Measurements from ENCODE around the gene PARD6B. TPM values are rescaled to one million over a fixed set of nuclear protein-coding genes. Genes with fewer than 3 reads are reported as not detected.
A peak's percentile ranks its signal among the peaks of the same experiment; 100 is the strongest.
"Not testable (repeated sequence)": the region's sequence is repeated elsewhere in the genome, so short reads cannot be mapped to it uniquely, and the experiment has no call there.

Gene PARD6B
- total RNA-seq, 2 experiments from 2014 or later: 4.2 to 4.6 TPM

DNA sequence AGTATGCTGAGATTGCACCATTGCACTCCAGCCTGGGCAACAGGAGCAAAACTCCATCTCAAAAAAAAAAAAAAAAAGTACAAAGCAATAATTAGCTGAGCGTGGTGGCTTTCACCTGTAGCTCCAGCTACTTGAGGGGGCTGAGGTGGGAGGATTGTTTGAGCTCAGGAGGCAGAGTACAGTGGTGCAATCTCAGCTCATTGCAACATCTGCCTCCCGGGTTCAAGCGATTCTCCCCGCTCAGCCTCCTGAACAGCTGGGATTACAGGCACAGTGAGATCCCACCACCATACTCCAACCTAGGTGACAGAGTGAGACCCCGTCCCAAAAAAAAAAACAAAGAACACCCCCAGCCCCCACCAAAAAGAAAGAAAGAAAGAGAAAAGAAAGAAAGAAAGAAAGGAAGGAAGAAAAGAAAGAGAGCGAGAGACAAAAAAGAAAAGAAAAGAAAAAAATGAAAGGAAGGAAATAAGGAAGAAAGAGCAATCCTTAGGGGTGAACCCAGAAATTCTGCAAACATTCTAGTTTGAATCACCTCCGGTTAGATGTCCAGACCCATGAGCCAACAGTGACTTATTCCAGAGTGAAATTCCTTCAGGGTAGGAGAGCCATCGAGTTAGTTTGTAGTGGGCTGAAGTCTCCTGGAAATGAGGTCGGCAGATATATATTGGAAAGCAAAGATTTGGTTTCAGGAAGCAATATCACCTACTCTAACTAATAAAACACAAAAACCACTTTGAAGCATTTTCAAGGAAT is 36.8 kb upstream of the PARD6B start:
- ATAC-seq: no peak

DNA sequence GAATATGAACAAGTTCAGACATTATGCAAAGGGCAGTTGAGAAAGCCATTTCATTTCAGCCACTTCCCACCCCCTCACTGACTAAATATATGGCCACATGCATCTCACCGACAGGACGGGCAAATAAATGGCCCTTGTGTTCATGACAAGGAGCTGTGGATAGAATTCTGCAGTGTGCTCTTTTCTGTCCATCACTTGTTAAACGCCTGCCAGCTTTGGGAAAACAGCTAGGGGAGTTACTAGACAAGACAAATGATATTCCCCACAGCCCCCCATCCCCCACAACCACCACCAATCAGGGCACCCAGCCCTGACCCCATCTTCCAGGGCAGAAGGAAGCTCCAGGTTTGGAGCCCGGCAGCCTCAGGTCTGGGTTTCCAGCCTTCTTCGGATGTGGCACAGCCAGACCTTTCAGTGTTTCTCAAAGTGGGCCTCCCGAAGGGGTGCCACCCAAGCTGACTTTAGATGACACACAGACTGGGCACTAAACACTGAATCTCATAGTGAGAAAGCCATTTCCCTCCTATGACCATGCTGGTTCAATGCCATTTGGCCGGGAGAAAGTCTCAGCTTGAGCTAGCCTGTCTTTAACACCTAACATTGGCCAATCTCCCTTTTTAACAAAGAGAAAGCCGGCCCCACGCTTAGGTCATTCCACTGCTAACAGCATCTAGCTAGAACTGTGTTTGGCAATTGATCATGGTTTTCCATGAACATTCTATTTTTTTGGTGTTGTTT is 36.1 kb upstream of the PARD6B start:
- Mint-ChIP-seq H3K36me3 (no peaks in the 10 kb centered on the region), H3K9me3 (ENCODE audit: low read depth) (no peaks in the 10 kb centered on the region), H3K27me3 (peaks cover 44% of the 10 kb centered on the region), H3K4me1 (peaks cover 4% of the 10 kb centered on the region), H3K27ac (no peak overlapping the region), H3K4me3 (no peak overlapping the region)
- CTCF ChIA-PET: interaction anchor here (1.8 kb wide), 1 partner anchor 55 kb away, joined by 9 read pairs; no protein-coding TSS in a partner anchor
- DNase-seq: no peak
- no peak for ATAC-seq

More for the DNA sequence above, 36.8 kb upstream of the PARD6B start:
- no peak overlapping the region for H3K27ac Mint-ChIP-seq
- no peaks in the 10 kb centered on the region for H3K36me3 Mint-ChIP-seq
- DNase-seq: no peak
- H3K4me3 Mint-ChIP-seq: no peak overlapping the region
- peaks cover 4% of the 10 kb centered on the region for H3K4me1 Mint-ChIP-seq
- H3K9me3 Mint-ChIP-seq (ENCODE audit: low read depth): no peaks in the 10 kb centered on the region
- CTCF ChIA-PET: interaction anchor here (0.6 kb wide), 1 partner anchor 67 kb away, joined by 5 read pairs; no protein-coding TSS in a partner anchor
- peaks cover 49% of the 10 kb centered on the region for H3K27me3 Mint-ChIP-seq

DNA sequence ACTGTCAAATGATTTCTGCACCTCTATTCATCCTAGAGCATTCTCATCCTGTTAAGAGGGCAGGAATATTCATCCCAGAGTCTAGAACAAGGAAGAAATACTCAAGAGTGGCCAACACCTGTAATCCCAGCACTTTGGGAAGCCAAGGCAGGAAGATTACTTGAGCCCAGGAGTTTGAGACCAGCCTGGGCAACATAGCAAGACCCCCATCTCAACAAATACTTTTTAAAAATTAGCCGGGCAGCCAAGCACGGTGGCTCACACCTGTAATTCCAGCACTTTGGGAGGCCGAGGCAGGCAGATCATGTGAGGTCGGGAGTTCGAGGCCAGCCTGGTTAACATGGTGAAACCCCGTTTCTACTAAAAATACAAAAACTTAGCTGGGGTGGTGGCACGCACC is 33.1 kb upstream of the PARD6B start:
- H3K4me1 Mint-ChIP-seq; ATAC-seq; H3K27ac Mint-ChIP-seq; H3K4me3 Mint-ChIP-seq; DNase-seq; H3K36me3 Mint-ChIP-seq; CTCF ChIA-PET; H3K9me3 Mint-ChIP-seq (ENCODE audit: low read depth): not testable (repeated sequence)
- peaks cover 34% of the 10 kb centered on the region for H3K27me3 Mint-ChIP-seq

DNA sequence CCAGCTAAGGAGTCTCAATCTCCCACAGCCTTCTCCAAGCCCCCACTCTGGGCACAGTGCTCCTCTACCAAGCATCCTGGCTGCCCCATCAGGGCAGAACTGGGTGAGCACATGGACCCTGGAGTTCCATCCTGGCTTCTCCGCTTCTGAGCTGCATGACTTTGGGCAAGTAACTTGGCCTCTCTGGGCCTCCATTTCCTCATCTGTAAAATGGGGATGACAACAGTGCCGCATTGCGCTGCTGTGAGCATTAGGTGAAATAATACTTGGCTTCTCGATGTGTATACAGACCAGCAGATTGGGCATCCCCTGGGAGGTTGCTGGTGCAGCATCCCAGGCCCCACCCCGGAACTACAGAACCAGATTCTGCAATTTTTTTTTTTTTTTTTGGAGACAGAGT is 31.7 kb upstream of the PARD6B start:
- Mint-ChIP-seq H3K4me3 (no peak overlapping the region), H3K4me1 (no peaks in the 10 kb centered on the region), H3K27ac (no peak overlapping the region), H3K9me3 (ENCODE audit: low read depth) (no peaks in the 10 kb centered on the region), H3K36me3 (no peaks in the 10 kb centered on the region), H3K27me3 (peaks cover 33% of the 10 kb centered on the region)
- DNase-seq: no peak
- ATAC-seq: no peak
- CTCF ChIA-PET: no interaction called here

DNA sequence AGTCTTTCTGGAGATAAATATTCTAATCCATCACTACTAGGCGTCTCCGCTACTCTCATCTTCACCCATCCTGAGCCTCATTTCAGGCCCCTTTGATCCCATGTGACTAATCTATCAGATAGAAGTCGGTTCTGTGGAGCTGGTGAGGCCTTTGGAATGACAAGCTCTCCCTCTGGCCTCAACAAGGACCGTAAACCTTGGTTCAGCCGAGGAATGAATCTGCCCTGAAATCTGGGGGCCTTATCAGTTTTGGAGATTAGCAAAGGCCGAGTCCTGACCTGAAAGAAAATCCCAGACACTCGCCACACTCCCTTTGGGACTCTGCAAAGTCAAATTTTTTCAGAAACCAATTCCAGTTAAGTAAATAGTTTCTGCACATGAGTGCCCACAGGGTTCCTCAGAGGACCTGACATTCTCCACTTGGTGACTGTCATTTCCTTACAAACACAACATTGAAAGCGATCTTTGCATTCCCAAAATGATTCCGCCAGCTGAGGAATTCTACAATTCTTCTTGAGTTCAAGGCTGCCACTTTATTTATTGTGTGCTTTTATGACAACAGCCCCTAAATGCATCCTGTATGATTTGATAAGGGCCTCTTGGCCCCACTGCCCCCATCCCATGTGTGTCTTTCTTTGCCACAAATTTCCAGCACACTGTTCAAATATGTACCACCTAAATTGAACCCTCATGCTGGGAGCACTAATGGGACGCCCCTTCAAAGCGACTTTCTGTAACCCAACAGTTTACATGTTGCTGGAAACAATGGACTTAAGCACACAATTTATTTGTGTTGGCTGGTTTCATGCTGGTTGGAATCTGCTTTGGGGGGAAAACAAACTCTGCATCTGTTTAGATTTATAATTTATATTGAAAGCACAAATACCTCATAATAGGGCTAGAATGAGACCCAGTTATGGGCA is 30.1 kb upstream of the PARD6B start:
- Mint-ChIP-seq H3K36me3 (no peaks in the 10 kb centered on the region), H3K27me3 (peaks cover 29% of the 10 kb centered on the region), H3K4me1 (peaks cover 3% of the 10 kb centered on the region), H3K27ac (no peak overlapping the region), H3K9me3 (ENCODE audit: low read depth) (no peaks in the 10 kb centered on the region), H3K4me3 (no peak overlapping the region)
- ATAC-seq: no peak
- CTCF ChIA-PET: no interaction called here
- DNase-seq: no peak

DNA sequence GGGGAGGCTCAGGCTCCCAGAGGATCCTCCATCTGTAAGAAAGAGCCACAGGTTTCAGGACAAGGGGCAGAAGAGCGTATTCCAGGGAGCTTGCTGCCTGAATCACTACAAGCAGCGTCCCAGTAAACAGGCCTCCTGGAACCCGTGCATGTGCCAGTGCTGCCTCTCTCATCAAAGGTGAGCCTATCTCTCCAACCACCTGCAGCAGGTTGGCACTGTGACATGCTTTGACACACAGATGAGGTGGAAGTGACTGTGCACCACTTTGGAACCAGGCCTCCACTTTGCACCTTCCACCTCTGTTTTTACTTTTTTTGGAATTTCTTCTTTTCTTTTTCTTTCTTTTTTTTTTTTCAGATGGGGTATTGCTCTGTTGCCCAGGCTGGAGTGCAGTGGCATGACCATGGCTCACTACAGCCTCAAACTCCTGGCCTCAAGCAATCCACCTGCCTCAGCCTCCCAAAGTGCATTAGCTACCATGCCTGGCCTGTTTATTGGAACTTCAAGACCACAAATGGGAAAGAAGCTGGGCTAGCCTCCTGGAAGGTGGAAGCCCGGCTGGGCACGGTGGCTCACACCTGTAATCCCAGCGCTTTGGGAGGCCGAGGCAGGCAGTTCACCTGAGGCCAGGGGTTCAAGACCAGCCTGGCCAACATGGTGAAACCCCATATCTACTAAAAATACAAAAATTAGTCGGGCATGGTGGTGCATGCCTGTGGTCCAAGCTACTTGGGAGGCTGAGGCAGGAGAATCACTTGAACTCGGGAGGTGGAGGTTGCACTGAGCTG is 27.5 kb upstream of the PARD6B start:
- H3K27ac Mint-ChIP-seq; ATAC-seq; CTCF ChIA-PET; DNase-seq; H3K9me3 Mint-ChIP-seq (ENCODE audit: low read depth); H3K4me3 Mint-ChIP-seq; H3K36me3 Mint-ChIP-seq; H3K4me1 Mint-ChIP-seq: not testable (repeated sequence)
- H3K27me3 Mint-ChIP-seq: peaks cover 31% of the 10 kb centered on the region

DNA sequence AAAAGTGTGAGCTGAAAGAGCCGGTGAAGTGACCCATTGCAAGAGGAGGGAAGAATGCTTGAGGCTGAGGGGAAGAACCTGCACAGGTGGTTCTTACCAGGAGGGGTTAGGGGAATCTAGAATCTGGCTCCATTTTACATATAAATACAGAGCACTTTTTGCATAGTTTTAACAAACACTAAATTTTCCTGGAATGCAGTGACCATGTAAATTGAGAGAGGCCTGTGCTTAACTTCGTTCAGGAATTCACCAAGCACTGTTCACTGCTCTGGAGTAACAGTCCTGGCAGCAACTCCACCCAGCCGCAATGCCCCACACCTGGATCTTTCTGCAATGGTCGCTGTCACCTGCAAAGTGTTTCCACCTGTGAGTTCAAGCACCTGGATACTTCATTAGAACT is 26.9 kb upstream of the PARD6B start:
- CTCF ChIA-PET: no interaction called here

DNA sequence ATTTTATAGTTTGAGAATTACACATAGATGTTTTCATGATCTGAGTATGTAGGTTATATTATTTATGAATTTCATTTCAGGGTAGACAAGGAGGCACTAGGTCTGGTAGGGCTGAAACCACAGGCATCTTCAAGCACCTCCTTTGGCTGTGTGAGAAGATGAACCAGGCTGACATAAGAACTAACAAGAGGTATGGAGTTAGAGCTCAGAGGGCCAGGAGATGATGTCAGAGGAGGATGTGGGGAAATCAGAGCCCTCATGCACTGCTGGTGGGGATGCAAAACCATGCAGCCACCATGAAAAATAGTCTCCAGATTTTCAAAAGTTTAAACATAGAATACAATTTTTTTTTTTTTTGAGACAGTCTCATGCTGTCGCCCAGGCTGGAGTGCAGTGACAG is 26.4 kb upstream of the PARD6B start:
- peaks cover 3% of the 10 kb centered on the region for H3K4me1 Mint-ChIP-seq
- no peaks in the 10 kb centered on the region for H3K36me3 Mint-ChIP-seq
- H3K4me3 Mint-ChIP-seq: no peak overlapping the region
- no peaks in the 10 kb centered on the region for H3K9me3 Mint-ChIP-seq (ENCODE audit: low read depth)
- DNase-seq (no peak), ATAC-seq (peak; percentile 42)
- CTCF ChIA-PET: interaction anchor here (1.0 kb wide), 1 partner anchor 41 kb away, joined by 3 read pairs; no protein-coding TSS in a partner anchor
- H3K27me3 Mint-ChIP-seq: peaks cover 30% of the 10 kb centered on the region
- no peak overlapping the region for H3K27ac Mint-ChIP-seq

More for the DNA sequence above, 26.9 kb upstream of the PARD6B start:
- Mint-ChIP-seq H3K9me3 (ENCODE audit: low read depth) (no peaks in the 10 kb centered on the region), H3K4me3 (no peak overlapping the region), H3K27me3 (peaks cover 31% of the 10 kb centered on the region), H3K27ac (no peak overlapping the region), H3K4me1 (peaks cover 3% of the 10 kb centered on the region), H3K36me3 (no peaks in the 10 kb centered on the region)
- ATAC-seq (no peak), DNase-seq (no peak)

DNA sequence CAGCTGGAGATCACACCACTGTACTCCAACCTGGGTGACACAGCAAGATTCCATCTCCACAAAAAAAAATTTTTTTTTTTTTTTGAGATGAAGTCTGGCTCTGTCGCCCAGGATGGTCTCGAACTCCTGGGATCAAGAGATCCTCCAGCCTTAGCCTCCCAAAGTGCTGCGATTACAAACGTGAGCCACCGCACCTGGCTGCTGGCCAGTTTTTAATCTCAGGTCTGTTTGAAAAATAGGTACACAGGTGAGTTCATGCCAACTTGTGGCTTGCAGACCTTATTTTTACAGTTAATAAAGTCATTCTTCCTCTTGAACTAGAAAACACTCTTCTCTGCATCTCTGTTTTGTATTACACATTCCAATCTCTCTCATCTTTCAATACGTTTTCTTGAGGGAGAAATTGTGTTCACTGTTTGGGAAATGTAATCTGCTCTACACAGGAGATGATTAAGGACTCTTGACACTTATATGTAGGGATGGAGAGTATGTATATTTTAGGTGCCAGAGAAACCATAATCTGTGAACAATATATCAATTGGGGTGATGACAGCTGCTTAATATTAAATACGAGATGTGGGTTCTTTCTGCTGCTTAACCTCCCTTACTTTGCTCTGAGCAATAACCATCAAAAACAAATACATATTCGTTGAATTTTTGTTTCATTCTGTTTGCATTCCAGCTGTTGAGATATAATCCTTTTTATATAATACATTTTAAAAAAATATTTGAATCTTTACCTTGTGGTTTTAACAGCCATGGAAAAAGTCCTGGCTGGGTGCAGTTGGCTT is 22.3 kb upstream of the PARD6B start:
- no peaks in the 10 kb centered on the region for H3K36me3 Mint-ChIP-seq
- H3K27me3 Mint-ChIP-seq: peaks cover 24% of the 10 kb centered on the region
- no peaks in the 10 kb centered on the region for H3K9me3 Mint-ChIP-seq (ENCODE audit: low read depth)
- CTCF ChIA-PET: interaction anchor here (1.1 kb wide), 1 partner anchor 82 kb away, joined by 3 read pairs; no protein-coding TSS in a partner anchor
- peaks cover 3% of the 10 kb centered on the region for H3K4me1 Mint-ChIP-seq
- no peak overlapping the region for H3K4me3 Mint-ChIP-seq
- no peak overlapping the region for H3K27ac Mint-ChIP-seq
- DNase-seq (no peak), ATAC-seq (no peak)

DNA sequence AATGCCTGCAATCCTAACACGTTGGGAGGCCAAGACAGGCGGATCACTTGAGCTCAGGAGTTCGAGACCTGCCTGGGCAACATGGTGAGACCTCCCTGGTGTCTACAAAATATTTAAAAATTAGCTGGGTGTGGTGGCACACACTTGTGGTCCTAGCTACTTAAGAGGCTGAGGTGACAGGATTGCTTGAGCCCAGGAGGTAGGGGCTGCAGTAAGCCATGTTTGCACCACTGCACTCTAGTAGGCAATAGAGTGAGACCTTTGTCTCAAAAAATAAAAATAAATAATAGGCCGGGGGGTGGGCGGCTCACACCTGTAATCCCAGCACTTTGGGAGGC is 21.8 kb upstream of the PARD6B start:
- DNase-seq (no peak), ATAC-seq (no peak)
- Mint-ChIP-seq H3K27me3 (peaks cover 24% of the 10 kb centered on the region), H3K9me3 (ENCODE audit: low read depth) (no peaks in the 10 kb centered on the region), H3K4me3 (no peak overlapping the region), H3K27ac (no peak overlapping the region), H3K4me1 (peaks cover 3% of the 10 kb centered on the region), H3K36me3 (no peaks in the 10 kb centered on the region)
- CTCF ChIA-PET: interaction anchor here (1.1 kb wide), 1 partner anchor 81 kb away, joined by 3 read pairs; no protein-coding TSS in a partner anchor

DNA sequence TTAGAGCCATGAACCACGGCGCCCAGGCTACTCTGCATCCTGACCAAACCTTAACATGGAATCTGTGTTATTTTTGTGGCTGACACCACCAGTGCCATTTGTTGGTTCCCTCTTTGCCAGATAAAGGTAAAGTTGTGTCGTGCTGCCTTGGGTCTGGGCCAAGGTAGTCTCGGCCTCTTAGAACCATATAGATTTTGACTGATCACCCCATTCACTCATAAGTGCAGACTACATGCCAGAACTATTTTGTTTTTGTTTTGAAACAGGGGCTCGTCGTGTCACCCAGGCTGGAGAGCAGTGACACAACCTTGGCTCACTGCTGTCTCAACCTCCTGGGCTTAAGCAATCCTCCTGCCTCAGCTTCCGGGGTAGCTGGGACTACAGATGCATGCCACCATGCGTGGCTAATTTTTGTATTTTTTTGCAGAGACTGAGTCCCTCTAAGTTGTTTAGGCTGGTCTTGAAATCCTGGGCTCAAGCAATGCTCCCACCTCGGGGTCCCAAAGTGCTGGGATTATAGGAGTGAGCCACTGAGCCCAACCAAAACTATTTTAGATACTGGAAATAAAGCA is 20.8 kb upstream of the PARD6B start:
- no peak overlapping the region for H3K27ac Mint-ChIP-seq
- no peaks in the 10 kb centered on the region for H3K9me3 Mint-ChIP-seq (ENCODE audit: low read depth)
- no peaks in the 10 kb centered on the region for H3K4me1 Mint-ChIP-seq
- no peak for DNase-seq
- no peak for ATAC-seq
- CTCF ChIA-PET: no interaction called here
- no peaks in the 10 kb centered on the region for H3K36me3 Mint-ChIP-seq
- peaks cover 23% of the 10 kb centered on the region for H3K27me3 Mint-ChIP-seq
- H3K4me3 Mint-ChIP-seq: no peak overlapping the region
